Fibroblast of mammary gland (primary cell): Measurements from ENCODE around the gene FAM53A.

Source experiments
- DNase-seq: peaks from one replicate; pipeline ENCODE4 v3.0.0-alpha.2; 2010; ENCODE audit warnings: low read depth
- H3K4me3 ChIP-seq: 2 replicates; pipeline ENCODE4 v1.5.1; 2011; ENCODE audit warnings: low read depth, mild to moderate bottlenecking, low read length, moderate library complexity; ENCODE audit not compliant: control insufficient read depth
- TF ChIP-seq, protein P1 (sequence below): conservative IDR thresholded peaks from 2 replicates; pipeline ENCODE4 v1.5.1; 2011; ENCODE audit warnings: low read depth, low read length, inconsistent platforms; ENCODE audit not compliant: control insufficient read depth, insufficient read depth

Gene FAM53A

DNA sequence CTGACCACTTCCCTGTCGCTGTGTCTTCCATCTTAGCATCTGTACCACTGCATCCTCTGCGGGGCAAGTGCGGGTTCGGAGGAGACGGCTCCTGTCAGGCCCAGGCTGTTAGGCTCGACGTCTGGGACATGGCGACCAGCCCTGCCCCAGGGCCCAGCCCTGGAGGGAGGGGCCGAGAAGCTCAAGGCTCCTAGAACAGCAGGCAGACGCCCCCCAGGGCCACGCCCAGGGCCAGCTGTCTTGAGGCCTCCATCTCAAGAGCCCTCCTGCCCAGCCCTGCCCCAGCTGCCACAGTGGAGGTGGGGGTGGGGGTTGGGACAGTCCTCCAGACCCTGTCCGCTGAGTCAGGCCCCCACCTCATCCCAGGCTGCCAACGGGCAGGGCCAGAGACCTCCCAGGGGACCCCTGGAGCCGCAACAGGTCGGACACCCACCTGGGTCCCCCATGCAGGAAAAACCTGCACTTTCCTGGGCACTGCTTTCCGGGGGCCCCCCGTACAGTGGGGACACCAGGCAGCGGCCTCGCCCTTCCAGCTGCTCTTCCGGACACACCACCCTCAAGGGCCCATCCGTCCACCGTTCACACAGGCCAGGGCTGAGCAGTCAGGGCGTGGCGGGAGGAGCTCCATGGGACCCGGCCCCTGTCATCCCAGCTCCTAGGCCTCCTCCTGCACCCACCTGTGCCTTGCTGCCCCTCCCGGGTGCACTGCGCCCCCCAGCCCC lies 83.1 kb downstream of the FAM53A start:
- no peak for DNase-seq
- H3K4me3 ChIP-seq = no peak overlapping the region
- TF ChIP-seq, protein P1, sequence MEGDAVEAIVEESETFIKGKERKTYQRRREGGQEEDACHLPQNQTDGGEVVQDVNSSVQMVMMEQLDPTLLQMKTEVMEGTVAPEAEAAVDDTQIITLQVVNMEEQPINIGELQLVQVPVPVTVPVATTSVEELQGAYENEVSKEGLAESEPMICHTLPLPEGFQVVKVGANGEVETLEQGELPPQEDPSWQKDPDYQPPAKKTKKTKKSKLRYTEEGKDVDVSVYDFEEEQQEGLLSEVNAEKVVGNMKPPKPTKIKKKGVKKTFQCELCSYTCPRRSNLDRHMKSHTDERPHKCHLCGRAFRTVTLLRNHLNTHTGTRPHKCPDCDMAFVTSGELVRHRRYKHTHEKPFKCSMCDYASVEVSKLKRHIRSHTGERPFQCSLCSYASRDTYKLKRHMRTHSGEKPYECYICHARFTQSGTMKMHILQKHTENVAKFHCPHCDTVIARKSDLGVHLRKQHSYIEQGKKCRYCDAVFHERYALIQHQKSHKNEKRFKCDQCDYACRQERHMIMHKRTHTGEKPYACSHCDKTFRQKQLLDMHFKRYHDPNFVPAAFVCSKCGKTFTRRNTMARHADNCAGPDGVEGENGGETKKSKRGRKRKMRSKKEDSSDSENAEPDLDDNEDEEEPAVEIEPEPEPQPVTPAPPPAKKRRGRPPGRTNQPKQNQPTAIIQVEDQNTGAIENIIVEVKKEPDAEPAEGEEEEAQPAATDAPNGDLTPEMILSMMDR = no peak

DNA sequence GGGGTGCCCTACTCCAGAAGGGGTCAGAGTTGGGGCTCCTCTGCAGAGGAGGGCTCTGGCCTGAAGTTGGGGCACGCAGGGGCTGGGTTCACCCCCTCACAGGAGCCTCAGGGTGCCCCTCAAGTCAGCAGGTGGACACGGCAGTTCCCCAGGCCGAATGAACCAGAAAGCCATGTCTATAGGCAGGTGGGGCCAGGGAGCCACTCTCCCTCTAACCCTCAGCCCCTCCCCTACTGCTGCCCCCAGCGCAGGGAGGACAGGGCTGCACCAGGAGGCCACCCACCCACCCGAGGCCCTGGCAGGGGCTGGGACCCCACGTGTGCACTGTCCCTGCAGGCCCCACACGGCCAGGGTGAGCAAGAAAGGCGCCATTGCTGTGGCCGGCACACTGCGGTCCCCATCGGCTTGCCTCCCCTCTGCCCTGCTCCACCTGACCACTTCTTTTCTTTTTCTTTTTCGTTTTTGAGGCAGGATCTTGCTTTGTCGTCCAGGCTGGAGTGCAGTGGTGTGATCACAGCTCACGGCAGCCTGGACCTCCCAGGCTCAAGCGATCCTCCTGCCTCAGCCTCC lies 83.8 kb downstream of the FAM53A start:
- no peak for DNase-seq
- TF ChIP-seq, protein P1 = no peak
- no peak overlapping the region for H3K4me3 ChIP-seq

DNA sequence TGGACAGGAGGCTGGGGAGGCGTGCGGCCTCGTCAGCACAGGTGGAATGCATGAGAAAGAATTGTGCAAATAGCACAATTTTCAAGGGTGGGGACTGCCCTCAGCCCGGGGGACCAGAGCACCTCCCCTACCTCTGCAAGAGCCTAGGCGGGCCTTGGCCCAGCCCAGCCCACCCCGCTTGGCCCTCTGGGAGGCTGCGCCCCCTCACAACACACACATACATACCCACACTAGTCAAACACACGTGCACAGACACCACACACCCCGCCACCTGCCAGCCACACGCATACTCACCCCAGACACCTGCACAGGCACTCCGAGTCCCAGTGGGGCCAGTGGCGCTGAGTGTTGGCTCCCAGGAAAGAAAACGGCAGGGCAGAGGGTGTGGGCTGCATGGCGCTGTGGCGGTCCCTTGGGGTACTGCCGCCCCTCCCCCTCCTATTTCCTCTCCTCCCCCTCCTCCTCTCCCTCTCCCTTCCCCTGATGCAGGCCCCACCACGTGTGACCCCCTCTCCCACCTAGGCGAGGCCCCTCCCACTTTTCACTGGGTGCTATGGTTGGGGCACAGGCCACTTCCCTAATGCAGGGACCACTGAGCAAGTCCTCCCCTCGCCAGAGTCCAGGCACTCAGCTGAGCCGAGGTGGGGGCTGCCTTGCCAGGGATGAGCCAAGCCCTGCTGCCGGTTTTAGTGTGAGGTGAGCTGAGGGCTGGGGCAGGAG lies 84.5 kb downstream of the FAM53A start:
- no peak for DNase-seq
- H3K4me3 ChIP-seq = no peak overlapping the region
- TF ChIP-seq, protein P1 = no peak

DNA sequence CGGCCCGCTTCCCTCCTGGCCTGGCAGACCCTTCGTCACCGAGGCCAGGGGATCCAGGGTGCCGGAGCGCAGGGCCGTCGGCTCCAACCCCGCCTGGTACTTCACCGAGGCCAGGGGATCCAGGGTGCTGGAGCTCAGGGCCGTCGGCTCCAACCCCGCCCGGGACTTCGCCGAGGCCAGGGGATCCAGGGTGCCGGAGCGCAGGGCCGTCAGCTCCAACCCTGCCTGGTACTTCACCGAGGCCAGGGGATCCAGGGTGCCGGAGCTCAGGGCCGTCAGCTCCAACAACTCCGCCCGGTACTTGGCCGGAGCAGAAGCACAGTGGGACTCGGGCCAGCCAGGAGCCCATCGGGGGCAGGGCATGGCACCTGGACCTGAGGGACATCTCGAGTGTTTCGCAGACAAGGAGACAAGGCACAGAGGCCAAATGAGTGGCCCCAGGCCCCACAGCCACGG lies 85.1 kb downstream of the FAM53A start:
- H3K4me3 ChIP-seq = no peak overlapping the region
- TF ChIP-seq, protein P1 = no peak

DNA sequence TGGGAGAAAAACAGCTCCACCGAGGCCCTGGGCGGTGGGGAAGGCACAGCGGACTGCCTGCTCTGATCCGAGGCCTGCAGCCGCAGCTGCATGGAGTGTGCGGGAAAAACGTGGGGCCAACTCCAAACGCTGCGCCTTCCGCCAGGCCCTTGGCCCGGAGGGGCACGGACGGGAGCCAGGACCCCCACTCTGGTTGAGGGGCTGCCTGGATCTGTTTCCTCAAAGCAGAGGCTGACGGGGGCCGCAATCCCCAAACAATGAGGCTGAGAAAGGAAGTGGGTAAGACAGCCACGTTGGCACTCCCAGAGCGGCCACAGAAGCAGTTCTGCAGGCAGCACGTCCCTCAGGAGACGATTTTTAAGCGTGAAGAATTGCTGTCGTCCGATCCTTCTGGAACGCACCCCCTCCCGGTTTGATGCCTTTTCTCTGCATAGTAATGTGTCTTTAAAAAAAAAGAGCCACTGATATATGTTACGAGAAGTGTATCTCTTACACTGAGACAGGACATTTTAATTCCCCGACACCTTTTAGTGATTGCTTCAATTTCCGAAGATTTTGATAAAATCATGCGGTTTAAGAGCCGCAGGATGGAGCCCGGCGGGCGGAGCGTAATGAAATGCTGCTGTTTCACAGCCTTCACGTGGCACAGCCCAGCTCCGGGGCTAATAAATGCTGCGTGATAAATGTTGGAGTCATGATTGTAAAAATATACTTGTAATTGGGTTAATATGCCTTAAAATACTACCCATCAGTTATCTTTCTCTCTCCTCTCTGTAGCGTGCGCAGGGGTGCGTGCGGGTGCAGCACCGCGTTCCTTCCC lies 85.7 kb downstream of the FAM53A start:
- TF ChIP-seq, protein P1 = no peak
- DNase-seq = no peak
- H3K4me3 ChIP-seq = no peak overlapping the region

More for the DNA sequence above, 85.1 kb downstream of the FAM53A start:
- DNase-seq = no peak
